GM21723 (cell line): ENCODE data around the gene UQCC5.

Source experiments
- ATAC-seq: cut with Tn5 transposase; IDR thresholded peaks from one replicate; pipeline ENCODE4 v1.9.1; 2021; ENCODE audit warnings: mild to moderate bottlenecking, moderate library complexity; ENCODE audit not compliant: unreplicated experiment

Gene UQCC5

DNA sequence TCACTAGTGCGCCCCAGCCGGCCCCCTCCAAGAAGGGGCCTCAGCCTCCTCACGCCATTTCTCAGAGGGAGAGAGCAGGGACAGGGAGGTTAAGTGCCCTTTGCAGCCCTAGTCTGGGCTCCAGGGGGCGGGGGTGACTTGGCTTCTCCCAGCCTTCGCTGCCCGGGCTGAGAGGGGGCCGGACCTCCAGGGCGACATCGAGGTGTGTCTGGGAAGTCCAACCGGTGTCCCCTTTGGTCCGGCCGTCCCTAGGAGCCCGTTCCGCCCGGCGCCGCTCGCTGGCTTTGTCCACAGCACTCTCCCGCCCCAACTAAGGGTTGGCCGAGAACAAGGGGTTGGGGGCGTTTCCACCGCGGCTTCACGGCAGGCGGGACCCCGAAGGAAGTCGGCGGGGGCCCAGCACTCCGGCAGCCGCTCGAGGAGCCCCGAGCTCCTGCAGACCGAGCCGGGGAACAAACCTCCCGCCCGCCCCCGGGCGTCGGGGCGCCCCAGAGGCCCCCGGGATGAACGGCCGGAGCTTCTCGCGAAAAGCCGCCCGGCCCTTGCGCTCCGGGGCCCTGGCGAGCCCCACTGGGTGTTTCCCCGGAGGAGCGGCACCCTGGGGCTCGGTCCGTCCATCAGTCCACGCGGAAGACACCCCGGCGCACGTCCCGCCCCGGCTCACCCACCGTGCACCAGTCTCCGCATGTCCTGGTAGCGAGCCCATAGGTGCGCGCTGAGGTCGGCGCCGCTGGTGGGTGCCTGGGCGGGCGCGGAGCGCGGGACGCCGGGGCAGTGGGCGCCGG is 3.4 kb upstream of the UQCC5 start:
- peak; percentile 2 for ATAC-seq

DNA sequence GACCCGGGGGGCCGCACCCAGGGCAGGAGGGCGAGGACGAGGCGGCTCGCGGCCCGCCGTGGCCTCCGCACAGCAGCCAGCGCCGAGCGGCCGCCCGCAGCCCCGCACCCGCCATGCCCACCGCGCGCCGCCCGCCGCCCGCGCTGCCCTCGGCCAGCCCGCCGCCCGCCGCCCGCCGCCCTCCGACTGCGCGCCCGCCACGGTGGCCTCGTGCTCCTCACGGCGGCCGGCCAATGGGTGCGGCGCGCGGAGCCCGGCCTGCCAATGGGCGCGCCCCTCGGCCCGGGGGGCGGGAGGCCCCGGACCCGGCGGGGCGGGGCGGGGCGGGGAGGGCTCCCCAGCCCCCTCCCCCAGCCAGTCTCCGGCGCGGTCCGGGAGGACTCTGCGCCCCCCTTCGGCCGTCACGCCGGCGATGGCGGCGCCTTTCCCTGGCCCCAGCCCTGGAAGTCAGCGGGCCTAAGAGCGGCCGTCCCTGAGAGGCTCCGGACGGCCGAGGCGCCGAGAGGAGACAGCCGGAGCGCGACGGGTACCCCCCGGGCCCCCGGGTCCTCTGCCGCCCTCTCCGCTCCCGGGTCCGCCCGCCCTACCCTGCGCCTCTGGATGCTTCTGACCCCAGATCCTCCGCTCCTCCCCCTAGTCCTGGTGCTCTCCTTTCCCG is 2.7 kb upstream of the UQCC5 start, which contains the start of gene NT5DC2:
TSS of gene NT5DC2 (minus strand) at position 235 of the 658 bp plus-strand sequence. CDS start at position 115, 120 bp downstream.
- peak; percentile 38 for ATAC-seq

- ATAC-seq, result no peak
Observed at GRCh38 chr3:52534281-52535183, 1.9 kb upstream of the UQCC5 start.

DNA sequence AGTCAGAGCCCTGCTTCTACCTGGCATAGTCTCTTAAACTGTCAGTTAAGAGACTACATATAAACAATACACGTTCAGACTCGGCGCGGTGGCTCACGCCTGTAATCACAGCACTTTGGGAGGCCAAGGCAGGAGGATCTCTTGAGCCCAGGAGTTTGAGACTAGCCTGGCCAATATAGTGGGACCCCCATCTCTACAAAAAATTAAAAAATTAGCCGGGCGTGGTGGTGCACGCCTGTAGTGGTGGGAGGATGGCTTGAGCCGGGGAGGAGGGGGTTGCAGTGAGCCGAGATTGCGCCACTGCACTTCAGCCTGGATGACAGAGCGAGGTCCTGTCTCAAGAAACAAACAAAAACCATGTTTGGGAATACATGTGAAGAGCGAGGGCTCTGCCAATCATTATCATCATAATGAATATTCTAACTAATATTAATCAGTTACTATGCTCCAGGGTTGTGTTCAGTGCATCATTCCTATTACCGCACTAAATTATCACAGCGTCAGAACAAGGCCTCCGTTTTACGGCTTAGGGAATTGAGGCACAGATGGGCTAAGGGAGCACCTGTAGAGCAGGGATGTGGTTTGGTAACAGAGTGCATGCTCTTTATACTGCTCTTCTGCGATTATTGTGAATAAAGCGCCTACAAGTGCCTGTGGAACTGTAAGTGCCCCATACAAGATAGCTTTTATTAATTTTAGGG is 844 bp upstream of the UQCC5 start:
- no peak for ATAC-seq

- no peak for ATAC-seq
Observed at GRCh38 chr3:52536112-52536368, 365 bp upstream of the UQCC5 start.

DNA sequence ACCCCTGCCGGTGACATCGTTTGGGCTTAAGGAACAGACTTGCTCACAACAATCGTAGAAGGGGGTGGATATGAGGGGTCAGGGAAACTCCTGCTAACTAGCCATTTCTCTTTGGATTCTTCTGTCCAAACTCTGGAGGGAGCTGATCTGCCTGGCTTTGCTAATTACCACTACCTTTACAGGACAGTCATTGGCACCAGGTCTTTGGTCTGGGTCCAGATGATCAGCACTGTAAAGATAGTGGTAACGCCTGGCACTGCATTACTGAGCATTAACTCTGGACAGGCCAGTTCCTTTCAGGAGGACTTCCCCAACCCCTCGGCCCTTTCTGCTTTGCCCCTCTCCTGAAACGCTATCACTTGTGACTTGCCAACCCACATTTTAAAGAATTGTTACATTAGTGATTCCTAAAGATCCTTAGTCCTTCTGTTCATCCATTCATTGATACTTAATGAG is 788 bp downstream of the UQCC5 start:
- ATAC-seq, result no peak

GRCh38 chr3:52537726-52538421 is 1.5 kb downstream of the UQCC5 start:
- no peak for ATAC-seq

DNA sequence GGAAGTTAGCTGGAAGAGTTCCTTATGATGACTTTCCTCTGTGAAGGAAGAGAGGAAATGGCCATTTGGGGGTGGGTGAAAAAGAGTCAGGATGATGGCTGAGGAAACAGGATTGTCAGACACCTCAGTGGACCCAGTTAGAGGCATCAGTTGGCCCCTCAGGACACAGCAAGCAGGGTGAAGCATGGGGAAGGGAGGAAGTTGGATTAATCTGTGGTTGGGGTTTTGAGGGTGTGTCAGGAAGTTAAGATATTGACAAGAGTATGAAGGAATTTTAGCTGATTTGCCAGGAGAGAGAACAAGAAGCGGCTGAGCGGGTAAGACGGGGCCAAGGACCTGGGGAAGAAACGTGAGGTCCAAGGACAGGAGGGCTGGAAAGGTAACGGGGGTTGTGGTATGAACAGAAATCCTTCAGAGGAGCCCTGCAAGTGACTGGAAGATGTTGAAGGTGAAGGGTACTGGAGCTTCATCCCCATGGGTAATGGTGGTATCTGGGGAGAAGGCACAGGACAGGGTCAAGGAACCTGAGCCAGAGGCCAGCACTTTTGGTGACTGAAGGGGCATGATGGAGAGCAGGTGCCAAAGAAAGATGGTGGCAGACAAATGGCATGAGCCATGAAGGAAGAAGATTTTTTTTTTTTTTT is 2.7 kb downstream of the UQCC5 start:
- no peak for ATAC-seq

- no peak for ATAC-seq
Observed at GRCh38 chr3:52541050-52541449, 4.6 kb downstream of the UQCC5 start.

DNA sequence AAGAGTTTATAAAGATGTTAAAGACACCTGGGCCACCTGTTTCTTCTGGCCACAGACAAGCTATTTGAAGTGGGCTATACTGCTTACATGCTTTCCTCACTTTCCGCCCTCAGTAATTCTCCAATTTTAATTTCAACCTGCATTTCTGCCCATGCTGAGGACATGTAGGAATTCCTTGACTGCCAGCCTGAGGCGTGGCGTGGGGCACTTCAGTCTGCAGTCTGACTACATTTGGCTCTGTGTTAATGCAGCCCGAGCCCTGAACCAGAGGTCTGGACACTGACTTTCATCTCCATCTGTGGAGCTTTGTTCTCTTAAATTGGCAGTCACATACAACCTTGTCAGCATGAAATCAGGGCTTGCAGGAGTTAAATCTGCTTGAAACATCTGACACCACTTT is 8.5 kb downstream of the UQCC5 start:
- ATAC-seq, result no peak

GRCh38 chr3:52546111-52546901 is 9.9 kb downstream of the UQCC5 start:
- ATAC-seq, result no peak

DNA sequence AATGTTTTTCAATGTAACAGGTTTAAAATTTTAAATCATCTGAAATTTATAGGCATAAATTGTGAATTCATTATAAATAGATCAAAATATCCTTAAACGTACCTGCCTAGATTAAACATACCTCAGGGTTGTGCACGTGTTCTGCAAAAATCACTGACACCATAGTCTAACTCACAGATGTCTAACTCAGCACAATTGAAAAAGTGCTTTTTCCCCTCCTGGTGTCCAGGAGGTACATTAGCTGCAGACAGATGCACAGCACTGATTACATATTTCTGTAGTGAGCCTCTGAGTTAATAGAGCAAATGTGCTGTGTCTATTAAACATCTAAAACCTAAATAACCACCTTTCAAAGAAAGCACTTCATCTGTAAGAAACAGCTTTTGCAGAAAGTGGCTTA is 10.7 kb downstream of the UQCC5 start:
- no peak for ATAC-seq

- ATAC-seq, result no peak
Observed at GRCh38 chr3:52551118-52551517, 14.7 kb downstream of the UQCC5 start.

DNA sequence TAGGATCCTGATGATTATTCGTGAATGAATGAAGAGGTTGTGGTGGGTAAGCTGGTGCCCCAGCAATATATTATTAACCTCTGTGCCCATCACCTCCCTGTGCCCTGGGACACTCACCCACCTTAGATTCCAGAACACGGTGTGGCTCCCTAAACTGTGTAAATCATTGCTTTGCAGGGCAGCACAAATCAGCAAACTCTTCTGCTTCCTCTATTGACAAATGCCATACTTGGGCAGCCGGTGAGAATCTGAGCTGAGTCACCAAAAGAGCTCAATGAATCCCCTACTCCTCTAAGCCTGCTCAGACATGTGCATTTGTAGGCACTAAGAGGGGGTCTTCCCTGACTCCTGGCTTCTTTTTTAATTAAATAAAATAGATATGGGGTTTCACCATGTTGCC is 15.7 kb downstream of the UQCC5 start:
- ATAC-seq, result no peak

DNA sequence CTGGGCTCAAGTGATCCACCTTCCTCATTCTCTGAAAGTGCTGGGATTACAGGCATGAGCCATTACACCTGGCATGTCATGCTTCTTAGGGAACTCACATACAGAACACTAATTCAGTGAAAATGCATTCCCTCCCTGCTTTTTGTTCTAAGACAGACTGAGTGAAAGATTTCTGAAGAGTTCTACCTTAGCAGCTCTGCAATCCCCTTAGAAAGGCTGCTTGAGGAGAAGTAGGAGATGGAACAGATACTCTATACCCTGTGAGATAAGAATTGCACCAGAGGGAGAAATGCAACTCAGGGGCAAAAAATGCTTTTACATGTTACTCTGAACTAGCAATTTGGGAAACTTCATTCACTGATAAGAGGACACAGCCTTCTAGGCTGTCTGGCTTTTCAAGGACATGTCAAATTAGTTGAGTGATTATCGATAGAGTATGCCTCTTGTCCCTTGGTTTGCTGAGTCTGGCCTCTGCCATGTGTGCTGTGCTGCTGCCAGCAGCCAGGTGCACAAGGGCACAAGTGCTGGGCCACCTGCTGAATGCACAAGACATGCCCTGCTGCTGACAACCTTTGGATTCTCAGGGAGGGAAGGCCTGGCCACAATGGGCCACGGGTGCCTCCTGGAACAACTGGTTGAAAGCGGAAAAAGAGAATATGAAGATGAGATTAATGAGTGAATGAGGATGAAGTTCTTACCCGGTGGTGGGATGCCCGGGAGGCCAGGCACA is 17.8 kb downstream of the UQCC5 start:
- no peak for ATAC-seq

DNA sequence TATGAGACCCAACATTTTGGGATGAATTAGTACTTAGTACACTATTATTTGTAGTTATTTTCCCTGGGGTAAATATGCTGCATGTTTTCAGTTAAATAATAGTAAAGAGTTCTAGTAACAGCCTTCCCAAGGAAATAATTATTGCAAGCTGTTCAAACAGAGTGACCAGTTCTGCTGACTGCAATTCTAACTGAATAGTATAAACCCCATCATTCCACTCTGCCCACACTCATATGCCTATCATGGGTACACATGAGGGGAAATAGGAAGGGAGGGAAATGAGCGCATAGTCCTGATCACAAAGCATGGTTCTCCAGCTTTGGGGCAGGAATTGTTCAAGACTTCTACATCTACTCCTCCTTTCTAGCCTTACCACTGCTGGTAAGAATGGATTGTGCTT is 18.7 kb downstream of the UQCC5 start:
- ATAC-seq, result no peak

DNA sequence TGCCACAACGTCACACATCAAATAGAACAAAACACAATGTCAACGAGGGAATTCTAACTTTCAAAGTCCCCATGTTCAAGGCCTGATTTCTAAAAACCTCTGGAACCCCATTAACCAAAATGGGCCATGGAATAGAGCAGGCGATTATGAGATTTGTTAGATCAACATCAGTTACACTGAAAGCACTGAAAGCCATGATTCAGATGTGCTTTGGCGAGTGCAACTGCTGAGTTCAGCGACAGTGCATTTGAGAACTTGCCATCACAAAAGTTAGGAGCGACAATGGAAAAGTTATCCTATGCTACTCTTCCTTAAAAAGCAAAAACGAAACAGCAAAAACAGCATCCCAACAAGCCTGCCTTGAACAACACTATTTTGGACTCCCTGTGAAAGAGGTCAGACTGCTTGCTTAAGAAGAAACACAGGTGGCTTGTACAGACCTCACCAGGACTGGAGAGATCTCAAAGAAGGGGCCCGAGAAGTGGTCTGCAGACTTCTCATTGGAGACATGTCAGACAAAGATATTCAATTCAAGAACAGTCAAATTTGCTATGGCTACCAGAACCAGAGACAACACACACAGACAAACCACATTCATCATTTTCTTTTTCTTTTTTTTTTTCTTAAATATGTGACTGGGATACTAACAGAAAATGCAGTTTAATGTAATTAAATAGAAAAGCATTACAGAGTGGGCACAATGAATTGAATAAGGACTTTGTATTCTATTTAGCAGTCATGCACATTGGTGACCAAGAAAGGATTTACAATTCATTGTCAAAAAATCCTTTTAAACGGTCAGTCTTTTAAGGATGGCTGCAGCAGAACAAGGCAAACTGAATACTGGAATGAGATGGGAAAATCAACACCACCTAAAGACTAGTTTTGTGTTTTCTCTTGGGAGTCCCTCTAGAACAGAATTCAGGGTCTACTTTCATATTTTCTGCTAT is 20.9 kb downstream of the UQCC5 start:
- ATAC-seq, result no peak
